Measurements from ENCODE around the gene CROCC2. TPM values are rescaled to one million over a fixed set of nuclear protein-coding genes. Genes with fewer than 3 reads are reported as not detected.

Gene CROCC2
- total RNA-seq, 2 experiments from 2014 or later, result not detected

DNA sequence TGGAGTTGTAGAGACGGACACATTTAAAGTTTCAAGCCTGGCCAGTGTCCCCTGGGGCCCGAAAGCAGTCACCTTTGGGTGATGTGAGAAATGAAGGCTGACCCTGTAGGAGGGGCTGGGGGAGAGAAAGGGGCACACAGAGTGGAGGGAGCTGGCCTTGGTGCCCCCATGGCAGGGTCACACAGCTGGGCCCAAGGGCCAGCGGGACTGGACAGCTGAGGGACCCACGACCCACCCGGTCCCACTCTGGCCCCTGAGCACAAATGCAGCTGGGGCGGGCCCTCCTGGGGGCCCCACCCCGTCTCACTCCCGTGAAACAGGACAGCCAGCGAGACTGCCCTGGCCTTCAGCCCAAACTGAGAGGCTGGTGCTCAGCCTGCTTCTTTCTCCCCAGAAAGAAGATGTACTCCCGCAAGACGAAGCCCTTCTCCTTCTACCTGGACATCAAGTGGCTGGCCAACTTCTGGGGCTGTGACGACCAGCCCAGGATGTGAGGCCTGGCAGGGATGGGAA, 31.4 kb upstream of the CROCC2 start:
- no peak for DNase-seq (ENCODE audit: low spot score)
- H3K4me2 ChIP-seq (ENCODE audit: low read length), result no peak overlapping the region
- H3K27ac ChIP-seq (ENCODE audit: low read depth, low read length, poor library complexity, severe bottlenecking), result no peak overlapping the region
- intact Hi-C loops (cut with micrococcal nuclease; ENCODE audit: unreplicated experiment), result no loop called here
- TF ChIP-seq EZH2phosphoT487 (IDR thresholded peaks at IDR 0.05; ENCODE audit: borderline replicate concordance, low read depth, low read length), result no peak
- TF ChIP-seq, protein P1, sequence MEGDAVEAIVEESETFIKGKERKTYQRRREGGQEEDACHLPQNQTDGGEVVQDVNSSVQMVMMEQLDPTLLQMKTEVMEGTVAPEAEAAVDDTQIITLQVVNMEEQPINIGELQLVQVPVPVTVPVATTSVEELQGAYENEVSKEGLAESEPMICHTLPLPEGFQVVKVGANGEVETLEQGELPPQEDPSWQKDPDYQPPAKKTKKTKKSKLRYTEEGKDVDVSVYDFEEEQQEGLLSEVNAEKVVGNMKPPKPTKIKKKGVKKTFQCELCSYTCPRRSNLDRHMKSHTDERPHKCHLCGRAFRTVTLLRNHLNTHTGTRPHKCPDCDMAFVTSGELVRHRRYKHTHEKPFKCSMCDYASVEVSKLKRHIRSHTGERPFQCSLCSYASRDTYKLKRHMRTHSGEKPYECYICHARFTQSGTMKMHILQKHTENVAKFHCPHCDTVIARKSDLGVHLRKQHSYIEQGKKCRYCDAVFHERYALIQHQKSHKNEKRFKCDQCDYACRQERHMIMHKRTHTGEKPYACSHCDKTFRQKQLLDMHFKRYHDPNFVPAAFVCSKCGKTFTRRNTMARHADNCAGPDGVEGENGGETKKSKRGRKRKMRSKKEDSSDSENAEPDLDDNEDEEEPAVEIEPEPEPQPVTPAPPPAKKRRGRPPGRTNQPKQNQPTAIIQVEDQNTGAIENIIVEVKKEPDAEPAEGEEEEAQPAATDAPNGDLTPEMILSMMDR (conservative IDR thresholded peaks at IDR 0.05; ENCODE audit: low read length), result no peak
- H3K4me1 ChIP-seq (ENCODE audit: insufficient read depth, low read length, poor library complexity, severe bottlenecking), result no peaks in the 10 kb centered on the region
- no peaks in the 10 kb centered on the region for H3K36me3 ChIP-seq (ENCODE audit: insufficient read depth, low read length)
- no peak overlapping the region for H2AFZ ChIP-seq (ENCODE audit: low read length)
- ChIA-PET POLR2A (interaction anchor here (0.7 kb wide), 1 partner anchor 1059 kb away, joined by 3 read pairs; no protein-coding TSS in a partner anchor), CTCF (ENCODE audit: unreplicated experiment) (no interaction called here)
- H3K9me3 ChIP-seq (ENCODE audit: low read length), result no peaks in the 10 kb centered on the region
- no TSS peak for BruUV-seq (replicated peaks)
- no peak overlapping the region for H3K4me3 ChIP-seq (ENCODE audit: low read depth, low read length, poor library complexity, severe bottlenecking)
- no peaks in the 10 kb centered on the region for H3K9me2 ChIP-seq (ENCODE audit: insufficient read depth, low read length)
- H3K79me2 ChIP-seq (ENCODE audit: insufficient read depth, low read depth, low read length), result no peaks in the 10 kb centered on the region
- no peaks in the 10 kb centered on the region for H4K20me1 ChIP-seq (ENCODE audit: insufficient read depth, low read length)

DNA sequence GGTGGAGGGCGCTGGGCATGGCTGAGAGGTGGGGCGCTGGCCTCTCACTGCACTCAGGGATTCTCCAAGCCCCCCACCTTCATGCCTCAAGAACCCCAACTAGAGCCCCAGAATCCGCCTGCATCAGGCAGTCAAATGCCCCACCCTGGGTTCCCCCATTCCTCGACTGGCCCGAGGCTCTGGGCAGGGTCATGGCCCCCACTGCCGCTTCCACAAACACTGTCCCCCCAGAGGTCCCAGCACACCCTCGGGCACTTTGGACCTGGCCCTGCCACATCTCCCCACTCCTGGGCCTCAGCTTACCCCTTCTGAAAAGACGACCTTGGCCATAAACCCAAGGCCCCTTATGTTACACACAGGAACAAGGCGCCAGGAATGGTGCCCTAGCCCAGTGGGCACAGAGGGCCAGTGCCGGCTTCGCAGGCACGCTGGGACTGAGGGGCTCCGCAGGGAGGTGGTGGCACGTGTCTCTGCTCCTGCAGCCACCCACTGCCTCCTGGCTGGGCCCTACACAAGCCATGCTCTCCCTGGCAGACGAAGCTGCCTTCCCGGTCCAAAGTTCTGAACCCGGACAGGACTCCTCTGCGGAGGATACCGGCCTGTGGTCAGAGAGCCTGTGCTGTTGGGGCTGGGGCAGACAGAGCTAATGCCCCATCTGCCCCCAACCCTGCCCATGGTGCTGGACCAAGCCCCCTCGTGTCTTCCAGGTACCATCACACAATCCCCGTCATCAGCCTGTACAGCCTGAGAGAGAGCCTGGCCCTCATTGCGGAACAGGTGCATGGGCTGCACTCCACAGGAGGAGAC, 30.7 kb upstream of the CROCC2 start:
- no TSS peak for BruUV-seq (replicated peaks)
- POLR2A ChIA-PET, result interaction anchor here (0.7 kb wide), 1 partner anchor 1058 kb away, joined by 3 read pairs; no protein-coding TSS in a partner anchor
- H3K27ac ChIP-seq (ENCODE audit: low read depth, low read length, poor library complexity, severe bottlenecking), result no peak overlapping the region
- no peak overlapping the region for H3K4me2 ChIP-seq (ENCODE audit: low read length)
- no peak overlapping the region for H3K4me3 ChIP-seq (ENCODE audit: low read depth, low read length, poor library complexity, severe bottlenecking)
- H3K79me2 ChIP-seq (ENCODE audit: insufficient read depth, low read depth, low read length), result no peaks in the 10 kb centered on the region
- CTCF ChIA-PET (ENCODE audit: unreplicated experiment), result no interaction called here
- H3K9me3 ChIP-seq (ENCODE audit: low read length), result no peaks in the 10 kb centered on the region
- H3K9me2 ChIP-seq (ENCODE audit: insufficient read depth, low read length), result no peaks in the 10 kb centered on the region
- H3K4me1 ChIP-seq (ENCODE audit: insufficient read depth, low read length, poor library complexity, severe bottlenecking), result no peaks in the 10 kb centered on the region
- no peak overlapping the region for H2AFZ ChIP-seq (ENCODE audit: low read length)
- intact Hi-C loops (cut with micrococcal nuclease; ENCODE audit: unreplicated experiment), result no loop called here
- H4K20me1 ChIP-seq (ENCODE audit: insufficient read depth, low read length), result no peaks in the 10 kb centered on the region
- H3K36me3 ChIP-seq (ENCODE audit: insufficient read depth, low read length), result no peaks in the 10 kb centered on the region
- DNase-seq (ENCODE audit: low spot score), result no peak
- TF ChIP-seq EZH2phosphoT487 (IDR thresholded peaks at IDR 0.05; ENCODE audit: borderline replicate concordance, low read depth, low read length), result no peak
- TF ChIP-seq, protein P1 (conservative IDR thresholded peaks at IDR 0.05; ENCODE audit: low read length), result no peak

DNA sequence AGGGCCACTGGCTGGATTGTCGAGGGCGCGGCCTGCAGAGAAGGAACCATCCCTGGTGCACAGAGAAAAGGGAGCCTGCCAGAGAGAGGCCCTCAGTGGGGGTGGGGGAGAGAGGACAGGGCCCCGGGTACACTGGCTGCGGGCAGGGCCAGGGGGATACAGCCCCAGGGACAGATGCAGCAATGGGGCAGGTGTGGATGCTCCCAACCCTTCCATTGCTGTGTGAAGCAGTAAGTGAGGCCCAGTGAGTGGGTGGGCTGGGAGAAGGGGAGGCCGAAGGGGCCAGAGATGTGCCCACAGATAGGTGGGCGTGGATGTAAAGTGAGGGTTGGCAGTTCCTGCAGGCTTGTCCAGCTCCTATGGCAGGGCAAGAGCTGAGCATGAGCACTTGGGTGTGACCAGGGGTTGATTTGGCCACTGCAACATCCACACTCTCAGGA, 30.1 kb upstream of the CROCC2 start:
- H3K79me2 ChIP-seq (ENCODE audit: insufficient read depth, low read depth, low read length), result no peaks in the 10 kb centered on the region
- intact Hi-C loops (cut with micrococcal nuclease; ENCODE audit: unreplicated experiment), result no loop called here
- no peak for DNase-seq (ENCODE audit: low spot score)
- TF ChIP-seq, protein P1 (conservative IDR thresholded peaks at IDR 0.05; ENCODE audit: low read length), result no peak
- no peak for TF ChIP-seq EZH2phosphoT487 (IDR thresholded peaks at IDR 0.05; ENCODE audit: borderline replicate concordance, low read depth, low read length)
- H3K4me1 ChIP-seq (ENCODE audit: insufficient read depth, low read length, poor library complexity, severe bottlenecking), result no peaks in the 10 kb centered on the region
- CTCF ChIA-PET (ENCODE audit: unreplicated experiment), result no interaction called here
- no peaks in the 10 kb centered on the region for H3K9me2 ChIP-seq (ENCODE audit: insufficient read depth, low read length)
- no TSS peak for BruUV-seq (replicated peaks)
- no peaks in the 10 kb centered on the region for H3K36me3 ChIP-seq (ENCODE audit: insufficient read depth, low read length)
- H3K4me2 ChIP-seq (ENCODE audit: low read length), result no peak overlapping the region
- no peak overlapping the region for H3K4me3 ChIP-seq (ENCODE audit: low read depth, low read length, poor library complexity, severe bottlenecking)
- POLR2A ChIA-PET, result no interaction called here
- H2AFZ ChIP-seq (ENCODE audit: low read length), result no peak overlapping the region
- H3K27ac ChIP-seq (ENCODE audit: low read depth, low read length, poor library complexity, severe bottlenecking), result no peak overlapping the region
- H4K20me1 ChIP-seq (ENCODE audit: insufficient read depth, low read length), result no peaks in the 10 kb centered on the region
- H3K9me3 ChIP-seq (ENCODE audit: low read length), result no peaks in the 10 kb centered on the region
